HEK293T (cell line): ENCODE results near the gene DGKK.

Source experiments
- BHLHE40 ChIP-seq: fragments of 450-650 bp; IDR thresholded peaks from 2 replicates; pipeline ENCODE4 v1.6.1; 2016; ENCODE audit warnings: mild to moderate bottlenecking, moderate library complexity, borderline replicate concordance
- ELF4 ChIP-seq: fragments of 450-650 bp; IDR thresholded peaks from 2 replicates; pipeline ENCODE4 v1.6.1; 2017; ENCODE audit warnings: antibody characterized with exemption
- SUZ12 ChIP-seq: fragments of 450-650 bp; IDR thresholded peaks from 2 replicates; pipeline ENCODE4 v1.6.1; 2016; ENCODE audit warnings: mild to moderate bottlenecking

- TF ChIP-seq ELF4 (no peak), BHLHE40 (no peak), SUZ12 (no peak)
These were observed 13.7 kb downstream of the DGKK start for GRCh38 chrX:50456712-50457484.
